EH (cell line): ENCODE results near the gene BRPF3.

Source experiments
- DNase-seq: peaks from one replicate; pipeline ENCODE4 v3.0.0-alpha.2; 2015; ENCODE audit warnings: low read depth

Gene BRPF3

DNA sequence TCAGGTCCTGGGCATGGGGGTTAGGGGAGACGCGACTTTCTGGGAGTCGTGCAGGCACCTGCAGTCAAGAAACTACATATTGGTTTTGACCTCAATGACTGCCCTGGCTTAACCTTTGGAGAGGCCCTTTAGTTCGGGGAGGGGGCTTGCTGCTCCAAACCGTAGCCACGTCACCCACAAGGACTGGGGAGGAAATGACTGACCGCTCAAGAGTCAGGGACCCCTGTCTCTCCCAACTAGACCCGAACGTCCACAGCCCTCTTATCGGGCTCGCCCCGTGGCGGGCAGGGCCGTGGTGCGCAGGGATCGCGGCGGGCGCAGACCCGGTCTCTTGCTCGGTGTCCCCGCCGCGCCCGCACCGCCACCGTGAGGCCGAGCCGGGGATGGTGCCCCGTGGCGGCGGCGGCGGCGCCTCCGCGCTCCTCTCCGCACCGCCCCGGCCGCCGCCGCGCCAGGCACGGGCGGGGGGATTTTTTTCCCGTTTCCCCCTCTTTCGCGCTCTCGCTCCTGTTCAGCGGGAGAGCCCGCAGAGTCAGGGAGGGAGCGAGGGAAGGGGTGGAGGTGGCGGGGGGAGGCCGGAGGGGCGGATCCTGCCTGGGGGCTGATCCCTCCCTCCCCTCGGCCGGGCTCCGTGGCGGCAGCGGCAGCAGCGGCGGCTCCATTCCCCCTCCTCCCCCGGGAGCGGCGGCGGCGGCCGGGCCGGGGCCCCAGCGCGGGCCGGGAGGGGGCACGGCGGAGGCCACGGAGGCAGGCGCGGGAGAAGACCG lies at the start of gene BRPF3:
Gene BRPF3 (plus strand): TSS at position 632 of the 767 bp plus-strand sequence. CDS start 3,579 bp downstream, outside the sequence.
- DNase-seq = peak; percentile 79

DNA sequence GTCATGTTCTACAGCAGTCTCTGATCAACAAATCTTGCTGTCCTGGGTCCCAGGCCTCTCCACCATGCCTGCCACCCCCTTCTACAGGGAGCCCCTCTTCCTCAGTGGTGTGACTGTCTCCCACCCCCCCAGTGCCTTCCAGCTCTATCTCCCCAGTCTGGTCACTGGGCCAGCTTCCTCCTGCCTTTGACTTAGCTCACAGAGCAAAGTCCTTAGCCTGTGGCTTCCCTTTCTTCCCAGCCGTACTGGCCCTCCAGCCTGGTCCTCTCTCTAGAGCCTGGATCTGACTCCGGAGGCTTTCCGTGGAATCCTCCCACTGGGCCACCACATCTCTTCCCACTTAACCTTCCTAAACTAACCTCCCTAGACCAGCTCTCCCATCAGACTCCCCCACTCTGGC lies 49.2 kb upstream of the BRPF3 start:
- no peak for DNase-seq

DNA sequence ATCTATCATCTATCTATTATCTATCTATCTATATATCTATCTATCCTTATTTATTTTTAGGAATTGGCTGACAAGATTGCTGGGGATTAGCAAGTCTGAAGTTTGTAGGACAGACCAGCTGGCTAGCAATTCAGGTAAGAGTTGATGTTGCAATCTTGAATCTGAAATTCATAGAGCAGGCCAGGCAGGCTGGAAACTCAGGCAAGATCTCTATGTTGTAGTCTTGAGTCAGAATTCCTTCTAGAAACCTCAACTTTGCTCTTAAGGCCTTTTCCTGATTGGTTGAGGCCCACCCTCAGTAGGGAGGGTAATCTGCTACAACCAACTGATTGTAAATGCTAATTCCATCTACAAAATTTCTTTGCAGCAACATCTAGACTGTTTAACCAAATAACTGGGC lies 47.1 kb upstream of the BRPF3 start:
- no peak for DNase-seq

DNA sequence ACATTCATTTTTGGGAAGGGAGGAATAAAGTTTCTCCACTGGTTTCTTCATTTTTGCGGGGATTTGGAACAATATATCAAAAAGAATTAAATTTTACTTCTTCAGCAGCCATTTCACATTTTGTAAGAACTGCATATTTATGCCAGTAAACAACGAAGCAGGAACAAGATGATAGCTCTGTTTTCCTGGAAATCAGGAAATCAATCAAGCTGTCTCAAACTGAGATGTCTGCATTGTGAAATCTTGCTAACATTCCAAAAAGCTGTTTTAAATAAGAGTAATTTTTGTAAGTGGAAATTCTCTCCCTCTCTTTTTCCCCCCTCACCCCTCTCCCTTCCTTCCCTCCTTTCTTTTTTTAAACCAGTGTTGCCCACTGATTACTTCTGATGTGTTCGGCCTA lies 46.3 kb upstream of the BRPF3 start:
- no peak for DNase-seq

DNA sequence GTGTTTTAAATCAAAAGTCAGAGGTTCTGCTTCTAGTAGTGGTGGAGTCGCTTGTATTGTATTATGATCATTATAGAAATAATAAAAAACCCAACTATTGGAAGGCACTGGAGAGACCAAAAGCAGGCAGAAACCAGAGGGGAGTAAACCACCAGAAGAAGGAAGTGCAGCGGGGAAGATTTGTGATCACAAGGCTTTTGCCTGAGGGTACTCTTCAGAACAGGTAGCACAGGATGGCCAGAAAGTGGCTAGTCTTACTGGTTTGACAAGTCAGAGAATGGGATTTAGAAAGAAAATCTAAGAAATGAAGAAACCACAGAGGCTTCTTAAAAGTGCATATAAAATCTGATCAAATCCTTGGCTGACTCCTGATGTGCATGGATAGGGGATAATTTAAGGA lies 42.3 kb upstream of the BRPF3 start:
- DNase-seq = no peak

DNA sequence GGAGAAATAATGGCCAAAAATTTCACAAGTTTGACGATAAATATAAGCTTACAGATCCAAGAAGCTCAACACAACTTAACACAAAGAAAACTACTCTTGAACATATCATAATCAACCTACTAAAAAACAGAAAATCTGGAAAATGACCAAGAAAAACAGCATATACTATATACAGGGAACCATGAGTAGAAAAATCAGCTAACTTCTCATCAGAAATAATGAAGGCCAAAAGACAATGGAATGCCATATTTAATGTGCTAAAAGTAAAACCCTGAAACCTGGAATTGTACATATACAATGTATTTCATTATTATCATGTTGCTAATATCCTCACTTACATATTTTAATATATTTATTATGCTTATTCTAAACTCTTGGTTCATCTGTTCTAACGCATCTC lies 40.9 kb upstream of the BRPF3 start:
- no peak for DNase-seq

DNA sequence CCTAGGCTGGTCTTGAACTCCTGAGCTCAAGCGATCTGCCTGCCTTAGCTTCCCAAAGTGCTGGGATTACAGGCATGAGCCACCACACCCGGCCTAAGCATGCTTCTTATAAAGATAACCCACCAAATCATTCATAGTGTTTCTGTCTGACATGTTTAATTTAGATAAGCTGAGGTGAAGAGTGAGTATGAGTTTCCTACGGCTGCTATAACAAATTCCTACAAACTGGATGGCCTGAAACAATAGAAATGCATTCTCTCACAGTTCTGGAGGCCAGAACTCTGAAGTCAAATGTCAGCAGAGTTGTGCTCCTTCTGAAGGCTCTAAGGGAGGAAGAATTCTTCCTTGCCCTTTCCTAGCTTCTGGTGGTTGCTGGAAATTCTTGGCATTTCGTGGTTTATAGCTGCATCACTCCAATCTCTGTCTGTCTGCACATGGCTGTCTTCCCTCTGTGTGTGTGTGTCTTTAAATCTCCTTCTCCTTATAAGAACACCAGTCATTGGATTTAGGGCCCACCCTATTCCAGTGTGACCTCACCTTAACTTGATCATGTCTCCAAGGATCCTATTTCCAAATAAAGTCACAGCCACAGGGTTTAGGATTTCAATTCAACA lies 36.3 kb upstream of the BRPF3 start:
- peak; percentile 72 for DNase-seq

DNA sequence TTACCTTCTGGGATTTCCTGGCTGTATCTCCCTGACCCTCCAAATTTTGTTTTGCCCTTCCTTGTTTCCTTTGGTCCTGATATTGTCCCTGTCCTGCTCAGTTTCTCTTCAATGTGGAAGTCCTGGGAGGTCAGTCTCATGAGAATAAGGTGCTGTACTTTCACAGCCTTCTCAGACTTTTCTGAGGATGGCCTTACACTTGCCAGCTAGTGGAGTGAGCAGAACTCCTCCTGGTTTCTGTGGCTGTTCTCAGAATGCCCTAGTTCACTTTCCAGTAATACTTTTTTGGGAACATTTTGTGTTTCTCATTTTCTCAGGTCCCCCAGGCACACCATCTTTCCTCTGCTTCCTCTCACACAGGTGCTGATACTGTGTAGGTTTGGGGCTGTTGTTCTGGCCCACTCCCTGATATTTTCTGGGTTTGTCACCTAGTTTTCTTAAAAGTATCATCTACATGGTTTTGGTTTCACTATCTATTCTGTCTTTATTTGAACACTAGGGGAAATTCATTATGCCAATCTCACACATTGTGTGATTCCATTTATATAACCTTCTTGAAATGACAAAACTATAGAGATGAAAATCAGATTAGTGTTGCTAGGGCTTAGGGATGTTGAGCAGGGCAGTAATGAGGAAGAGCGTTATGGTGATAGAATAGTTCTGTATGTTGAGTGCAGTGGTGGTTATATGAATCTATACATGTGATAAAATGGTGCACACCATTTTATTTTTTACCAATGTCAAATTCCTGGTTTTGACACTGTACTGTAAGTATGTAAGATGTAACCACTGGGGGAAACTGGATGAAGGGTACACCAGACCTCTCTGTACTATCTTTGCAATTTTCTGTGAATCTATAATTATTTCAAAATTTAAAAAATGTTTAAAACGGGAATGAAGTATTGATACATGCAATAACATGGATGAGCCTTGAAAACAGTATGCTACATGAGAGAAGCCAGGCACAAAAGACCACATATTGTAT lies 27.2 kb upstream of the BRPF3 start:
- no peak for DNase-seq

DNA sequence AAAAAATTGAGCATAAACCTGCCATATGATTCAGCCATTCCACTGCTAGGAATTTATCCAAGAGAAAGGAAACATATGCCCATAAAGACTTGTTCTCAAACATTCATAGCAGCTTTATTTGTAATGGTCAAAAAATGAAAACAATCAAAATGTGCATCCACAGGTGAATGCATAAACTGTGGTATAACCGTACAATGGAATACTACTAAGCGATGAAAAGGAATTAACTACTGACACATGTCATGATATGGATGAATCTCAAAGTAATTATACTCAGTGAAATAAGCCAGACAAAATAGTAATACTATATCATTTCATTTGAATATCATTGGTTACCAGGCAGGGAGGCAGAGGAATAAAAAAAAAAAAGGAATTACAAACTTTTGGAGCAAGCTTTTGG lies 25.8 kb upstream of the BRPF3 start:
- DNase-seq = no peak

DNA sequence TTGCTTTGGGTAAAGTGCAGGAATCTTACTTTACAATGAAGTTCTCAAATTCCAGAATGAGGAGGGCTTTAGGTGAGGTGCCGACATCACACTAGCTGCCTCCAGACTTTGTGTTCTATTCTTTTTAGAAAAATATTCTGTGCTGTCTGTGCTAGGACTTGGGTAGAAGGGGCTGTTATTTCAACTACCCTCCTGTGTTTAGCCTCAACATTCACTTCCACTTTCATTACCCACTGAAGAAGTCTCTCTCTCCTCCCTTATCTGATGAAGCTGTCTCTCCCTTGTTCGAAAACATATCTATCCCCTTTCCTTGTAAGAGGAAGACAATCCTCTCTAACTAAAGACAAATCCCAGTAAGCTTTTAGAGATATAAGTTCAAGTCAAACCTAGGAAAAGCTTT lies 25.0 kb upstream of the BRPF3 start:
- DNase-seq = no peak

DNA sequence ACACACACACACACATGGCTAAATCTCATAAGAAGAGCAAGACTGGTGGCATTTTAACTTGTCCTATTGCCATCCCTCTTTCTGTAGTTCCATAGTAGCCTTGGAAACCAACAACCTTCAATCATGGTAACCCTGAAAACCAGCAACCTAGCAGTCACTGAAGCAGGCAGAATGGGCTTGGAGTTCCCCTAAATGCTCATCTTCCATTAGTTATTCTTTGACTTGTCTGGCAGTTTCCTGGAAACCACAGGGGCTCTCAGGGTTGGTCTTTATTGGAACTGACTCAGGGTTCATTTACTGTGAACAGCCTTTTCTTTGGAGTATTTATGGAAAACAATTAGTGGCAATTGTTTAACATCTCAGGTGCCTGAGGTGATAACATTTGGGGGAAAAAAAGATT lies 19.4 kb upstream of the BRPF3 start:
- no peak for DNase-seq

DNA sequence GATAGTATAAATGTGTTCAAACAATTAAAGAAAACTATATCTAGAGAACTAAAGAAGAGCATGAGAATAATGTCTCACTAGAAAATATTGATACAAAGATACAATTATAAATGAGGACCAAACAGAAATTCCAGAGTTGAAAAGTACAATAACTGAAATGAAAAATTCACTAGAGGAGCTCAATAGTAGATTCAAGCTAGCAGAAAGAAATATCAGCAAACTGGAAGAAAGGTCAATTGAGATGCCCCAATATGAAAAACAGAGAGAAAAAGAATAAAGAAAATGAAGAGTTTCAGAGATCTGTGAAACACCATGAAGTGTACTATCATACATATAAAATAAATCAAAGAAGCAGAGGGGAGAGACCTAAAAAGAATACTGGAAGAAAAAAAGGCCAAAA lies 18.0 kb upstream of the BRPF3 start:
- no peak for DNase-seq

DNA sequence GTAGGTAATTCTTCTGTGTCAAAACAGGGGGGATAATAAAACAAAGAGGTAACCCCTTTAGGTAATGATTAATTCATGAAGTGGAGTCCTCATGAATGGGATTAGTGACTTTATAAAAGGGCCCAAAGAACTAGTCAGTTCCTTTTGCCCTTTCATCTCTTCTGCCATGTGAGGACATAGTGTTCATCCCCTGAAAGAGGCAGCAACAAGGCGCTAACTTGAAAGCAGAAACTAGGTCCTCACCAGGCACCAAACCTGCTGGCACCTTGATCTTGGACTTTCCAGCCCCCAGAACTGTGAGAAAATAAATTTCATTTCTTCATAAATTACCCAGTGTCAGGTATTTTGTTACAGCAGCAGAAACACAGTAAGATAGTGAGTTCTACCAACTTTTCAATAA lies 16.4 kb upstream of the BRPF3 start:
- no peak for DNase-seq

DNA sequence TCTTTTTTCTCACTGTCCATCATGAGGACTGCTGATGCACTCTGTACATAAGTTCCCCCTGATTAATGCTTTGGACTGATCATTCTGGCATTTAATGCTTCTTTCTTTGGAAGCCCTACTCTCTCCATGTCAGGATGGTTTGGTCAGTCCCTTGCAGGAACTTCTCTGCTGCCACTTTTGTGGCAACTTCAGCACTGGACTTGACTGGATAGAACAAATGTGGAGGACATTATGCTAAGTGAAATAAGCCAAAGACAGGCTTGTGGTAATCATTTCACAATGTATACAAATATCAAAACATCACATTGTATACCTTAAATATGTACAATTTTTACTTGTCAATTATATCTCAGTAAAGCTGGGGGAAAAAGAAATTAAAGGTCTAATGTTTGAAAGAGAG lies 12.2 kb upstream of the BRPF3 start:
- no peak for DNase-seq

DNA sequence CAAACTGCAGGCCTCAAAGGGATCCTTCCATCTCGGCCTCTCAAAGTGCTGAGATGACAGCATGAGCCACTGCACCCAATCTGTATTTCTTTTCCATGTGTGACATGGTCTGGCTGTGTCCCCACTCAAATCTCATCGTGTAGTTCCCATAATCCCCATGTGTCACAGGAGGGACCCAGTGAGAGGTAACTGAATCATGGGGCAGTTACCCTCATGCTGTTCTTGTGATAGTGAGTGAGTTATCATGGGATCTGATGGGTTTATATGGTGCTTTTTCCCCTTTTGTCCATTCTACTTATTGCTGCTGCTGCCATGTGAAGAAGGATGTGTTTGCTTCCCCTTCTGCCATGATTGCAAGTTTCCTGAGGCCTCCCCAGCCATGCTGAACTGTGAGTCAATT lies 10.3 kb upstream of the BRPF3 start:
- no peak for DNase-seq

DNA sequence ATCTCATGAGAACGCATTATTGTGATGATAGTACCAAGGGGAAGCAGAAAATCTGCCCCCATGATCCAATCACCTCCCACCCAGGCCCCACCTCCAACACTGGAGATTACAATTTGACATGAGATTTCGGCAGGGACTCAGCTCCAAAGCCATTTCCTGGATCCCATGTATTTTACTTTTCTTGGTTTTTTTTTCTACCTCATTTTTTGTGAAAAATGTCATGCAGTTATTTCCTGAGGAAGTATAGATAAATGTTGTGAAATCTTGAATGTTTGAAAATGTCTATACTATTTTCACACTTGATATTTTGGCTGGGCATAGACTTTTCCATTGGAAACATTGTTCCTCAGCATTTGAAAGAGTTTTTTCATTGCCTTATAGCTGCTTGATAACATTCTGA lies 9.1 kb upstream of the BRPF3 start:
- no peak for DNase-seq

DNA sequence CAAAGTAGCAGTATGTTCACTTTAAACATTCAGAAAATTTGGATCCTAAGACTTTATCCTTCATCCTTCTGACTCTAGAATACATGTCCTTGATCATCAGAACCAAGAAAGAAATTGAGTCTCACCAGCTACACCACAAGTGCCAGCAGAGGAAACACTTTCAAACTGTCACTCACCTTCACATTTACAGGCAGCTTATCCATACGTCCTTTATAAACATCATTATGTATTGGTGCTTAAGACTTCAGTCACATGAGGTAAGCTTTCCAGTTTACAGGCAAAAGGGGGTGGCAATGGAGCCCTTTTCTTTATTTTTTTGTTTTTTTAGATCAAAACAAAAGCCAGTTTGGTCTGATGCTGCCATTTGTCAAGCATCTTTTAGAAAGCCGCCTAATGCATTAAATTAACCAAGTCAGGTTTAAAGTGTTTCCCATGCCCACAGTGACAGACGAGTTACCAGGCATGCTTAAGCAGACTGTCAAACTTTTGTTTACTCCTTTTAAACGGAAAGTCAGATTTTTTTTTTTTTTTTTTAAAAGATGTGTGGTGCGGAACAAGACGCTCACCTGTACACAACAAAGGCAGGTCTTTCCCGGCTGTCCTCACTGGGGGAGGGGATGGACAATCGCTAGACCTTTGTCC lies 952 bp upstream of the BRPF3 start:
- DNase-seq = no peak

DNA sequence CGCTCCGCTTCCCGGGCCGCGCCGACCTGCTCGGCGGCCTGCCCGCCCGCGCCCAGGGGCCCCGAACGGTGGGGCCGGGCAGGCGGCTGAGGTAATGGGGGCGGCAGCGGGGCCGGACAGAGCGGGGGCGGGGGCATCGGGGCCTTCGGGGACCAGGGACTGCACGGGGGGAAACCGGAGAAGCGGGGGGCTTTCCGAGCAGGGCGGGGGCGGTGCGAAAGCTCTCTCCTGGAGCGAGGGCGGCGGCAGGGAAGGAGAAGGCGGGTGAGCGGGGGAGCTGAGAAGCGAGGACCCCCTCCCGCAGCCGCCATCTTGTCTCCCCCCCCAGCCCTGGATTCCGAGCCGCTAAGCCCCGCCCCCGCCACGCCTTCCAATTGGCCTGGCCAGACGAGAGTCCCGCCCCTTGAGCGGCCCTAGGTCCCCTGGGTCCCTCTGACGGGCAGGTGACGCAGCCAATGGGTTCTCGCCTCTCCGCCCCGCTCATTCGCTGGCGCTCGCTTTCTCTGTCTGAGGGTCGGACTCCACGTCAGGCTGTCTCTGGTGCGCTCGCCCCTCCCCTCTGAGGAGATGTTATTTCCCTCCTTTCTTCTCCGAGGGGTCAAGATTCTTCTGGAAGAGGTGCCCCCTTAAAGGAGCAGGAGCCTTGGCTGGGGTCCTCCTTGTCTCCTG lies 470 bp downstream of the BRPF3 start:
- DNase-seq = peak; percentile 97

DNA sequence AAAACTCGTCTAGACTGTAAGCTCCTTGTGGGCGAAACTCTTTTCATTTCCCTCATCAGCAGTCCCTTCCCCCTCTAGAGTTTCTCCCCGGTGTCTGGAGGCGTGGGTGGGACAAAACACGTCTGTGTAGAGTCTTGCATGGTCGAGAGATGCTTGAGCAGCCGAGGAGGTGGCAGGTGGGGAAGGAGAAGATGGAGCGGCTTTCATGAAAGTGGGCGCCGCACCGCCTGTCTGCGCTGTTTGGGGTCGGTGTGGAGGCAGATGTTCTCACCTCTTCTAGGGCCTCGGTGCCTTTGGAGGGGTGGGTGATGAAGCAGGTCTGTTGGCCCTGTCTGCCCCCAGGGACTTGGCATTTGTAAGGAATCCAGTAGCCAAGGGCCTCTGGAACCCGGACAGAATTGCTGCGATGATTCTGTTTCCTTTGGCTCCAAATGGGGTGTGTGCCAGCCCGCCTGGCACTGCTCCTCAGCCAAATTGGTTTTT lies 1.2 kb downstream of the BRPF3 start:
- DNase-seq = no peak

DNA sequence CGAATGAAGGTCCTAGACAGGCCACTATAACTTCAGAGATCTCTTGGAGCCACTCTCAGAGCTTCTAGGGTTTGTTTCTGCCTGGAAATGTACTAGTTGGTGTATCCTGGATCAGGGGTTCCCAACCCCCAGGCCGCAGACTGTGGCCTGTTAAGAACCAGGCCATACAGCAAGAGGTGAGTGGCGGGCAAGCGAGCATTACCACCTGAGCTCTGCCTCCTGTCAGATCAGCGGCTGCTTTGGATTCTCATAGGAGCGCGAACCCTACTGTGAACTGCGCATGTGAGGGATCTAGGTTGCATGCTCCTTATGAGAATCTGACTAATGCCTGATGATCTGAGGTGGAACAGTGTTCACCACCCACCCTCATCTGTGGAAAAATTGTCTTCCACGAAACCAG lies 2.4 kb downstream of the BRPF3 start:
- DNase-seq = no peak

DNA sequence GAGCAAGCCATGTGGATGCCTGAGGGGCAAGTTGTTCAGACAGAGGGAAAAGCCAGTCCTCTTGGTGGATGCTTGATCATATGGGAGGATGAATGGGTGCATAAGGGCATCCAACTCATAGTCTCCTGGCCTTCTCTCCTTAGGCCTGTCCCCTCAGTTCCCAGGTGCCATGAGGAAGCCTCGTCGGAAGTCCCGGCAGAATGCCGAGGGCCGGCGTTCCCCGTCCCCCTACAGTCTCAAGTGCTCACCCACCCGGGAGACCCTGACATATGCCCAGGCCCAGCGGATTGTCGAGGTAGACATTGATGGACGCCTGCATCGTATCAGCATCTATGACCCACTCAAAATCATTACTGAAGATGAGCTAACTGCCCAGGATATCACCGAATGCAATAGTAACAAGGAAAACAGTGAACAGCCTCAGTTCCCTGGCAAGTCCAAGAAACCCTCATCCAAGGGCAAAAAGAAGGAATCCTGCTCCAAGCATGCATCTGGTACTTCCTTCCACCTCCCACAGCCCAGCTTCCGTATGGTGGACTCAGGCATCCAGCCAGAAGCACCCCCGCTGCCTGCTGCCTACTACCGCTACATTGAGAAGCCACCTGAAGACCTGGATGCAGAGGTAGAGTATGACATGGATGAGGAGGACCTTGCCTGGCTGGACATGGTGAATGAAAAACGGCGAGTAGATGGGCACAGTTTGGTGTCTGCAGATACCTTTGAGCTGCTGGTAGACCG lies 3.8 kb downstream of the BRPF3 start:
- DNase-seq = no peak
